ENCODE data around the gene PYGB.

Gene PYGB

DNA sequence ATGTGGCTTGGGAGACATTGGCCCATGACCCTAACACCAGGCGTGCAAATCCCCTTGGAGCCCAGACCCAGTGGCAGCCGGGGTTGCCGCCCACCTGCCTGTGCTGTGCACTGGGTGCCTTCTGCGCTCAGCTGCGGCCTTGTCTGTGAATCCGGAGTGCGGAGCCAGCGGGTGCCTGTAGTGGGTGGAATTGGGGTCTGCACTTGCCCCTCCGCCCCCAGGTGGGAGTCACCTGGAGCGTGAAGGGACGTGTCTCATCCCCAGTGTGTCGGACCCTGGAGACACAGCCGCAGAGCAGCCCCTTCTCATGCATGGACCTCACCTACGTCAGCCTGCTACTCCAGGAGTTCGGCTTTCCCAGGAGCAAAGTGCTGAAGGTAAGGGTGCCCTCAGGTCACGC, 22.9 kb upstream of the PYGB start:
- H3K4me3 ChIP-seq (replicated peaks in 1 of 2; ENCODE audit: low read depth in 2 of 2, low read length in 2 of 2): no peak overlapping the region
- no peak for DNase-seq (ENCODE audit: low read depth in 2 of 2)
- TF ChIP-seq, protein P1, sequence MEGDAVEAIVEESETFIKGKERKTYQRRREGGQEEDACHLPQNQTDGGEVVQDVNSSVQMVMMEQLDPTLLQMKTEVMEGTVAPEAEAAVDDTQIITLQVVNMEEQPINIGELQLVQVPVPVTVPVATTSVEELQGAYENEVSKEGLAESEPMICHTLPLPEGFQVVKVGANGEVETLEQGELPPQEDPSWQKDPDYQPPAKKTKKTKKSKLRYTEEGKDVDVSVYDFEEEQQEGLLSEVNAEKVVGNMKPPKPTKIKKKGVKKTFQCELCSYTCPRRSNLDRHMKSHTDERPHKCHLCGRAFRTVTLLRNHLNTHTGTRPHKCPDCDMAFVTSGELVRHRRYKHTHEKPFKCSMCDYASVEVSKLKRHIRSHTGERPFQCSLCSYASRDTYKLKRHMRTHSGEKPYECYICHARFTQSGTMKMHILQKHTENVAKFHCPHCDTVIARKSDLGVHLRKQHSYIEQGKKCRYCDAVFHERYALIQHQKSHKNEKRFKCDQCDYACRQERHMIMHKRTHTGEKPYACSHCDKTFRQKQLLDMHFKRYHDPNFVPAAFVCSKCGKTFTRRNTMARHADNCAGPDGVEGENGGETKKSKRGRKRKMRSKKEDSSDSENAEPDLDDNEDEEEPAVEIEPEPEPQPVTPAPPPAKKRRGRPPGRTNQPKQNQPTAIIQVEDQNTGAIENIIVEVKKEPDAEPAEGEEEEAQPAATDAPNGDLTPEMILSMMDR (IDR thresholded peaks at IDR 0.05; ENCODE audit: low read depth, low read length): no peak

DNA sequence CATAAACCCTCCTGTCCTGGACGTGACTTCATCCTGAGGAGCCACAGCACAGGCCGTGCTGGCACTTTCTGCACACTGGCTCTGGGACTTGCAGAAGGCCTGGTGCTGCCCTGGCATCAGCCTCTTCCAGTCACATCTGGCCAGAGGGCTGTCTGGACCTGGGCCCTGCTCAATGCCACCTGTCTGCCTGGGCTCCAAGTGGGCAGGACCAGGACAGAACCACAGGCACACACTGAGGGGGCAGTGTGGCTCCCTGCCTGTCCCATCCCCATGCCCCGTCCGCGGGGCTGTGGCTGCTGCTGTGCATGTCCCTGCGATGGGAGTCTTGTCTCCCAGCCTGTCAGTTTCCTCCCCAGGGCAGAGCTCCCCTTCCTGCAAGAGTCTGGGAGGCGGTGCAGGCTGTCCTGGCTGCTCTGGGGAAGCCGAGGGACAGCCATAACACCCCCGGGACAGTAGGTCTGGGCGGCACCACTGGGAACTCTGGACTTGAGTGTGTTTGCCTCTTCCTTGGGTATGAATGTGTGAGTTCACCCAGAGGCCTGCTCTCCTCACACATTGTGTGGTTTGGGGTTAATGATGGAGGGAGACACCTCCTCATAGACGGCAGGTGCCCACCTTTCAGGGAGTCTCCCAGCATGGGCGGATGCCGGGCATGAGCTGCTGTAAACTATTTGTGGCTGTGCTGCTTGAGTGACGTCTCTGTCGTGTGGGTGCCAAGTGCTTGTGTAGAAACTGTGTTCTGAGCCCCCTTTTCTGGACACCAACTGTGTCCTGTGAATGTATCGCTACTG, 22.0 kb upstream of the PYGB start:
- DNase-seq (ENCODE audit: low read depth in 2 of 2): no peak
- TF ChIP-seq, protein P1 (IDR thresholded peaks at IDR 0.05; ENCODE audit: low read depth, low read length): no peak
- no peak overlapping the region for H3K4me3 ChIP-seq (replicated peaks in 1 of 2; ENCODE audit: low read depth in 2 of 2, low read length in 2 of 2)

DNA sequence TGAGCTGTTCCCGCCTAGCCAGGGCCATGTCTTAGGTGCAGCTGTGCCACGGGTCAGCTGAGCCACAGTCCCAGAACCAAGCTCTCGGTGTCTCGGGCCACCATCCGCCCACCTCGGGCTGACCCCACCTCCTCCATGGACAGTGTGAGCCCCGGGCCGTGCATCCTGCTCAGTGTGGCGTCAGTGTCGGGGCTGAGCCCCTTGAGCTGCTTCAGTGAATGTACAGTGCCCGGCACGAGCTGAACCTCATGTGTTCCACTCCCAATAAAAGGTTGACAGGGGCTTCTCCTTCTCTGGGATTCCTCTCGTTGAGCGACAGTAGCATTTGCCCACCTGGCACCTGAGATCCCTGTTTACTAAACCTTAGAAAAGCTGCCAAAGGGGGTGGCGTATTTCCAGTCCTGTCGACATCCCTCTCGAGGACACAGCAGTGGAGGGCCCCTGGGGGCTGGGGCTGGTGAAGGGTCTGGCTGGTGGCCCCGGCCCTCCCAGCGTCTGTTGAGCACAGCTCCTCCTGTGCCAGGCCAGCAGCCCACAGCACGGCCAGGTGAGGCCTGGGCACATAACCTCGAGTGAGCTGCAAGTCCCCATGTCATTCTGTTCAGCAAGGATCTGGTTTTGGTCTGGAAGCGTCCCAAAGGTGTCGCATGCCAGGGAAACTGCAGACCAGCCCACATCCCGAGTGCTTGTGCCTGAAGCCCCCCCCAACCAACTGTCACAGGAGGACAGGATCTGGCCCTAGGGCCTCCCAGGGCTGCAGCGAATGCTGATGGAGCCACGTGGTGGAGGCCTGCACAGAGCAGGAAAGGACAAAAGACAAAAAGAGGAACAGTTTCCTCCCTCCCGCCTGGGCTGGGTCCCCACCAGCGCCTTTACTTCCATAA, 21.2 kb upstream of the PYGB start:
- no peak for DNase-seq (ENCODE audit: low read depth in 2 of 2)
- no peak overlapping the region for H3K4me3 ChIP-seq (replicated peaks in 1 of 2; ENCODE audit: low read depth in 2 of 2, low read length in 2 of 2)
- TF ChIP-seq, protein P1 (IDR thresholded peaks at IDR 0.05; ENCODE audit: low read depth, low read length): no peak

DNA sequence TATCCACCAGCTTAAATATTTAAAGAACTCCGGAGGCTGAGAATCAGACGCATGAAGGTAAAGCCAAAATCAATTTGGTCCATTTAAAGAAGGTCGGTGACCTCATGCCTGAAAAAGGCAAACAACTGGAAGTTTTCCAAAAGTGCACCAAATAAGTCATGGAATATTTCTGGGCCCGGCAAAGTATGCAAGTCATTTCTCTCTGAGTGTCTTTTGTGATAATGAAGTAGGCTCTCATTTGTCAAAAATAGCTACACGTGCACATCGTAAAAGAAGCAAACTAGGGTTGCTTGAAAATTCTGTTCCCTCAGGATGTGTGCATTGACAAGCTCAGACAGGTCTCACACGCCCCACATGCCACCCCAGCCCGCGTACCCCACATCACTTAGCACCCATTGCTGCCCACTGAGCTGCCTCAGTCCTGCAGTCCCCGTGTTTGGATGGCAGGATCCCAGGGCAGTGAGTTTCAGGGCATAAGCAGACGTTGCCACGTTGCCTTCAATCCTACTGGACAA, 20.5 kb upstream of the PYGB start:
- H3K4me3 ChIP-seq (replicated peaks in 1 of 2; ENCODE audit: low read depth in 2 of 2, low read length in 2 of 2): no peak overlapping the region
- peak; percentile 86 to 88 for DNase-seq (ENCODE audit: low read depth in 2 of 2)
- TF ChIP-seq, protein P1 (IDR thresholded peaks at IDR 0.05; ENCODE audit: low read depth, low read length): no peak

DNA sequence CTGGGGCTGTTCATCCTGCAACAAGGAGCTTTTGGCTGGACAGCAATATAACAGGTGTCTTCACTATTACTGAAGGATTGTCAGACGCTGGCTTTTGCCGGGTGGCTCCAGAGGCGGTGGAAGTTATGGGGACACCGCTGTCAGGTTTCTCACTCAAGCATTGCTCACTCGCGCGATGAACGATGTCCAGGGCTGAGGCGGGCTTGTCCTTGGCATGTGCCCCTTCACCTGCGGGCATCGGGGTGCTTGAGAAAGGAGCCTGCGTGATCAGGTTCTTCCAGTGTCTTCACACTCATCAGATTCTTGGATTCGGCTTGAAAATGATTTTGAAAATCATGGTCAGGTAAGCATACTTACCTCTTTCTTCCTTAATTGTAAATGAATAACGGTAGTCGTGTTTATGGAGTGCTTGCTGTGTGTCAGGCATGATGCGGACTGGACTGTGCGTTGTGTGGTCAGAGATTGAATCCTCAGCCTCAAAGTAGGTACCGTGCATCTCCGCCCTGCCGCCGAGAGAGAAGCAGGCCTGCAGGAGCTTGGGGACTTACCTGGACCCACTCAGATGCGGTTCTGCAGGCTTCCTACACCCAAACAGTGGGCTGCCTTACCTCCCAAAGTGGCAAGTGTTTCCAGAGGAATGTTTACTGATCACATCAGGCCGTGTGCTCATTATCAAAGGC, 18.3 kb upstream of the PYGB start:
- H3K4me3 ChIP-seq (replicated peaks in 1 of 2; ENCODE audit: low read depth in 2 of 2, low read length in 2 of 2): no peak overlapping the region
- TF ChIP-seq, protein P1 (IDR thresholded peaks at IDR 0.05; ENCODE audit: low read depth, low read length): no peak
- DNase-seq (ENCODE audit: low read depth in 2 of 2): no peak

DNA sequence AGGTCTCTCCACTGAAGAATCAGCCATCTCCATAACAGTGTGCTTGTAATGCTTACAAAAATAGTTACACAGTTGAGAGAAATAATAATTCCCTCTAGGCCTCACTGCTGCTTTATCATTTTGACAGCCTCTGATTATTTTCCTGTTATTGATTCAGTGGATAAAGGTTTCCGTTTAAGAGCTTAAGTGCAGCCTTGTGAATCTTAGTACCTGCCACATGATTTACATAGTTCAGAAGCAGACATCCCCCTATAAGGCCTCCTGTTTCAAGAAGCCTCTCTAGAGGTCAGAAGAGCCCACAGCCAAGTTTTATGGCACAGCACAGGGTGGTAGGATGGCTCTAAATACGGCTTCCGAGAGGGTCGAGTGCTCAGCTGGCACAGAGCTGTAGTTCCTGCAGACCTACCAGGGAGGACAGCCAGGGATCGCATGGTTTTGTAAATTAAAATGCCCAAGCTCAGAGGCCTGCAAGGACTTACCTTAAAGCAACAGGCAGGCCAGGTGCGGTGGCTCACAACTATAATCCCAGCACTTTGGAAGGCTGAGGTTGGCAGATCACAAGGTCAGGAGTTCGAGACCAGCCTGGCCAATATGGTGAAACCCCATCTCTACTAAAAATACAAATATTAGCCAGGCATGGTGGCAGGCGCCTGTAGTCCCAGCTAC, 17.6 kb upstream of the PYGB start:
- TF ChIP-seq, protein P1 (IDR thresholded peaks at IDR 0.05; ENCODE audit: low read depth, low read length): no peak
- no peak for DNase-seq (ENCODE audit: low read depth in 2 of 2)
- H3K4me3 ChIP-seq (replicated peaks in 1 of 2; ENCODE audit: low read depth in 2 of 2, low read length in 2 of 2): no peak overlapping the region

Data from cardiac fibroblast (primary cell).